HuH-7.5 (cell line): Measurements from ENCODE around the gene LENG9.
"Not testable (repeated sequence)": the region's sequence is repeated elsewhere in the genome, so short reads cannot be mapped to it uniquely, and the experiment has no call there.

Source experiments
- DNase-seq: peaks from one replicate; pipeline ENCODE4 v3.0.0; 2011; ENCODE audit warnings: low spot score

The LENG9 gene

GRCh38 chr19:54459282-54460229 is 4.0 kb downstream of the LENG9 start:
- DNase-seq = no peak

GRCh38 chr19:54458648-54459281 is 4.8 kb downstream of the LENG9 start:
- no peak for DNase-seq

- no peak for DNase-seq
Measured at GRCh38 chr19:54457773-54458647, 5.6 kb downstream of the LENG9 start.

- no peak for DNase-seq
Measured at GRCh38 chr19:54456423-54457373, 6.9 kb downstream of the LENG9 start.

- no peak for DNase-seq
Measured at GRCh38 chr19:54455786-54456422, 7.7 kb downstream of the LENG9 start.

- DNase-seq = no peak
Measured at GRCh38 chr19:54454781-54455675, 8.6 kb downstream of the LENG9 start.

- DNase-seq = no peak
Measured at GRCh38 chr19:54453921-54454780, 9.4 kb downstream of the LENG9 start.

GRCh38 chr19:54452626-54453025 is 11.0 kb downstream of the LENG9 start:
- no peak for DNase-seq

- DNase-seq = no peak
Measured at GRCh38 chr19:54451997-54452396, 11.6 kb downstream of the LENG9 start.

GRCh38 chr19:54451331-54451871 is 12.2 kb downstream of the LENG9 start:
- no peak for DNase-seq

- DNase-seq = no peak
Measured at GRCh38 chr19:54449701-54450069, 13.9 kb downstream of the LENG9 start.

GRCh38 chr19:54448774-54449700 is 14.5 kb downstream of the LENG9 start, which contains the start of gene LENG8:
TSS of gene LENG8 (plus strand) at chr19:54449199. CDS start at chr19:54451345, 2,146 bp downstream.
- peak; percentile 96 for DNase-seq

- DNase-seq = peak; percentile 69
Measured at GRCh38 chr19:54448040-54448773, 15.4 kb downstream of the LENG9 start.

GRCh38 chr19:54446349-54446748 is 17.2 kb downstream of the LENG9 start:
- DNase-seq = not testable (repeated sequence)

GRCh38 chr19:54444737-54445136 is 18.8 kb downstream of the LENG9 start:
- DNase-seq = no peak

- no peak for DNase-seq
Measured at GRCh38 chr19:54440641-54441040, 22.9 kb downstream of the LENG9 start.
